HG02852 (cell line): ENCODE results near the gene CCNYL1.
A peak's percentile ranks its signal among the peaks of the same experiment; 100 is the strongest.
"Not testable (repeated sequence)": the region's sequence is repeated elsewhere in the genome, so short reads cannot be mapped to it uniquely, and the experiment has no call there.

Experiments used
- ATAC-seq: cut with Tn5 transposase; IDR thresholded peaks from one replicate; pipeline ENCODE4 v1.9.1; 2021; ENCODE audit warnings: mild to moderate bottlenecking, moderate library complexity; ENCODE audit not compliant: unreplicated experiment

Gene CCNYL1

GRCh38 chr2:207696911-207697310, 14.5 kb upstream of the CCNYL1 start:
- not testable (repeated sequence) for ATAC-seq

GRCh38 chr2:207697411-207697810, 14.0 kb upstream of the CCNYL1 start:
- no peak for ATAC-seq

DNA sequence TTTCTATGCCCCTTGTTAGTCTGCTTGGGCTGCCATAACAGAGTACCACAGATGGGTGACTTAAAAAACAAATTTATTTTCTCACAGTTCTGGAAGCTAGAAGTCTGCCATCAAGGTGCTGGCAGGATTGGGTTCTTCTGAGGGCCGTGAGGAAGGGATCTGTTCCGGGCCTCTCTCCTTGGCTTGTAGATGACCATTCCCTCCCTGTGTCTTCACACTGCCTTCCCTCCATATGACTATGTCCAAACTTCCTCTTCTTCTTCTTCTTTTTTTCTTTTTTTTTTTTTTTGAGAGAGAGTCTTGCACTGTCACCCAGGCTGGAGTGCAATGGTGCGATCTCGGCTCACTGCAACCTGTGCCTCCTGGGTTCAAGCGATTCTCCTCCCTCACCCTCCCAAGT, 13.1 kb upstream of the CCNYL1 start:
- ATAC-seq: no peak

GRCh38 chr2:207704078-207704477, 7.4 kb upstream of the CCNYL1 start:
- no peak for ATAC-seq

DNA sequence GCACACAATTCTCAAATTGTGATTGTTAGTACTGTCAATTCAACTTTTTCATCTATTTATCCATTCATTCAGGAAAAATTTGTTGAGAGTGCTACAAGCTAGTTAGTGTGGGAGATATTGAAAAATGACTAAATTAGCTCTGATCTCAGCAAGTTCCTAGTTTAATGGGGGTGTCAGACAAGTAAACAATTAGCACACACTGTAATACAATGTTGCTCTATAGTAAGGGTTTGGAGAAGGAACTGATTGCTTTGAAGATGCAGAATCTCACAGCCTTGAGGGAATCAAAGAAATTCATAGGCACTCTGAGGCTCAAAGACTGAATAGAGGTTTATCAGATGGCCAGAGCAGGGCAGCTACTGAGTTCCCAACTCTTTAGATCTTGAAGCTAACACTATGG, 6.8 kb upstream of the CCNYL1 start:
- no peak for ATAC-seq

DNA sequence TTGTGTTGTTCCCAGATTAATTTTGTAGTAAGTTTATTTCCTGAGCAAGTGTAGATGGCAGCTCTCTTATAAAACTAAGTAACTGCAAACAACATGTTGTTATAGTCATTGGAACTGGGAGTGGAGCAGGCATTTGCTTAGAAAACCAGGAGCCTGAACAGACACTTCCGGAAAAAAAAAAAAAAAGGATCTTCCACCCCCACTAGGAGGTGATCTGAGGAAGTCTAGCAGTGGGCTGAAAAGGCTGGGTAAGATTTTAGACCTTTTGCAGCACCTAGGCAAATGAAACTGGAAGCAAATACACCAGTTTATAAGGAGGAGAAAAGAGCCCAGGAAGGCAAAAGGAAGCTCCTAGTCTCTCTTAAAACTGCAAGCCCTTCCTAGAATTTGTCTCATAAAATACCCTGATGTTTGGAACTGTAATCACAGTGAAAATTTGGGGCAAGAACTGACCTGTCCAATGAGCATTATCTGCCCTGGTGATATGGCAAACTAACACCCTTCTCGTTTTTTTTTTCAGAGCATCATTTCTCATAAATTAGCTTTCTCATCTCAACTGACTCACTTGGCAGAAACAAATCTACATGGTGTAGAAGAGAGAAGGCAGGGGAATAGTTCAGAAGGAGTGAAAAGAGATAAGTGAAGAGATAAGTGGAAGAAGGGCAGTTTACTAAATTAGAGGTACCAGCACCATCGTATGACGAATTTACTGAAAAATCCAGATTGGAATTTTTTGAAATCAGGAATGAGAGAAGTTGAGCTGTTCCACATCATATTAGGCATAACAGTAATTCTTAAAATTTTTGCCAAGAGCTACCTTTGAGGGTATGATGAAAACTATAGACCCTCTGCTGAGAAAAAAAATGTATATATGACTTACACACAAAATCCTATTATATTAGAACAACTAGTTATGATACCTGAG, 4.2 kb upstream of the CCNYL1 start:
- ATAC-seq: no peak

DNA sequence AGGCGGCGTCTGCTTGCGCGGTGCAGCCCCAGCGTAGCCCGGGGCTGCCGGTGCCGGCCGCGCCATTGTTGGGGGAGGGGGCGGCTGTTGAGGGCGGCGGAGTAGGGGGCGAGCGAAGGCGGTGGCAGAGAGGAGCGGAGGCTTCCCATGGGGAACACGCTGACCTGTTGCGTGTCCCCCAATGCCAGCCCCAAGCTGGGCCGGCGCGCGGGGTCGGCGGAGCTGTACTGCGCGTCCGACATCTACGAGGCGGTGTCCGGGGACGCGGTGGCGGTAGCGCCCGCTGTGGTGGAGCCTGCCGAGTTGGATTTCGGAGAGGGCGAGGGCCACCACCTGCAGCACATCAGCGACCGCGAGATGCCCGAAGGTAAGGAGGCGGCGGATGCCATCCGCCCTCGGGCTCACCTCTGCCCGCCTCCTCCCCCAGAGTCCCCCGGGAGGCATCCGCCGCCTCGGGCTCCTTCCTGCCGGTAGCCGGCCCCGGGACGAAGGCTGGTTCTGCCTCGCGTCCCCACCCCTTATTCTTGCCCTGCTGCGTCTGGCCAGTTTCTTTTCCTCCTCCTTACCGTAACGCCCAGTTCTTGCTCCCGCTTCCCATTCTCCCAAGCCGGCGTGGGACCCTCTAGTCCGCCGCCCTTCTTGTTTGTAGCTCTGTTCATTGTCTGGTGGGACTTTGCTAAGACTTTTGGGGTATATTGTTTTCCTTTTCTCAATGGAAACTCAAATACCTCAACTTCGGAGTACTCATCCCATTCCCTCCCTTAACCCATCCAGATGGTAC, 500 bp downstream of the CCNYL1 start:
- peak; percentile 30 for ATAC-seq

GRCh38 chr2:207716056-207716455, 4.6 kb downstream of the CCNYL1 start:
- ATAC-seq: no peak

DNA sequence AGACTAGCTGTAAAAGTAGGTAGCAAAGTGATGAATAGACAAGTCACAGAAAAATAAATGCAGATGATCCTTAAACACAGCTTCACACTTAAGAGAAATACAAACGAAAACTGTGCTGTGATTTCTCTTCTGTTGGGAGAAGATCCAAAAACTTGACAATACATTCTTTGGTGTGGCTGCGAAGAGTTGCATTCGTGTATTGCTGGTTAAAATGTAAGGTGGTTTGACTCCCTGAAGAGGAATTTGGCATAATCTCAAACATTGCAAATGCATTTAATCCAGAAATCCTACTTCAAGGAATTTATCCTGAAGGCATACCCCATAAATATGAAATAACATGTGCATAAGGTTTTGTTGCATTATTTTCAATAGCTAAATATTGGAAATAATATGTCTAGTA, 7.1 kb downstream of the CCNYL1 start:
- no peak for ATAC-seq

DNA sequence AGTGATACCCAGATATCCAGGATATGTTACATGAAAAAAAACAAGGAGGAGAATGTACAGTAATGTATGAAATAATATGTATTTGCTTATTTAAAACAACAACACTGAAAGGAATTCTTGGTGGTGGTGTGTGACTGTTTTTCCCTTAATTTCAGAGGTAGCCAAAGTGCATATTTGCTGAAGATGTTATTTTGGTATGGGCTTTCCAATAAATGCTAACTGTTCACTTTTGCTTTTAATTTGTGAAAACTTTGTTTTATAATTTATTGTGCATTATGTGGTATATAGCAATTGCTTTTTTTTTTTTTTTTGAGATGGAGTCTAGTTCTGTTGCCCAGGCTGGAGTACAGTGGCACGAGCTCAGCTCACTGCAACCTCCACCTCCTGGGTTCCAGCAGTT, 7.6 kb downstream of the CCNYL1 start:
- ATAC-seq: no peak

DNA sequence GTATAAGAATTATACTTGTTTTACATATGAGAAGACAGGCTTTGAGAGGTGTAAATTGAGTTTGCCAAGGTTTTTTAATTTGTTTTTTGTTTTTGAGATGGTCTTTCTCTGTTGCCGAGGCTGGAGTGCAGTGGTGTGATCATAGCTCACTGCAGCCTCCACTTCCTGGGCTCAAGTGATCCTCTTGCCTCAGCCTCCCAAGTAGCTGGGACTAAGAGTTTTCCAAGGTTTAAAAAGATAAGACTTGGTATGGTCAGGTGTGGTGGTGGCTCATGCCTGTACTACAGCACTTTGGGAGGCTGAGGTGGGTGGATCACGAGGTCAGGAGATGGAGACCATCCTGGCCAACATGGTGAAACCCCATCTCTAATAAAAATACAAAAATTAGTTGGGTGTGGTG, 8.2 kb downstream of the CCNYL1 start:
- not testable (repeated sequence) for ATAC-seq

DNA sequence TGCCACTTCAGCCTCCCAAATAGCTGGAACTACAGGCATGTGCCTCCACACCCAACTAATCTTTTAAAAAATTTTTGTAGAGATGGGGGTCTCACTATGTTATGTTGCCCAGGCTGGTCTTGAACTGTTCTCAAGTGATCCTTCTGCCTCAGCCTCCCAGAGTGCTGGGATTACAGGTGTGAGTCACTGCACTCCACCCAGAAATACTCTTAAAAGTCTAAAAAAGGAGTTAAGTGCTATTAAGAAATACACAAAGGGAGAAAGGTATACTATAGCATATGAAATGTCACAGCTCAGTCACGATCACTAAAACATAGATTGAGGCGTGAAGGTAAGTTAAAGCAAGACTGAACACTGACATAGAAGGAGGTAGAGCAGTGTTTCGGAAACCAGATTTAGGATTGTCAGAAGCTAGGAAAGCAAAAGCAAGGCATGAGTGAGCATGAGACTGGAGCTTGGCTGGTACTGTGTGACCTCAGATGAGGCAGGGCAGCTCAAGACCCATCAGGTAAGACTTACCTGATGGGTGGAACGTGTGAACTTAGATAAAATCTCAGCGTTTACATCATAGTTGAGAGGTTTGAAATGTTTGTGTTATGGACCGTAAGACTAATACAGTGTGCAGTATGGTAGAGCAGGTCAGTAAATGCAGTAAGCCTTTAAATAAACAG, 9.2 kb downstream of the CCNYL1 start:
- no peak for ATAC-seq

- ATAC-seq: no peak
Measured at GRCh38 chr2:207722773-207723424, 11.5 kb downstream of the CCNYL1 start.

- not testable (repeated sequence) for ATAC-seq
Measured at GRCh38 chr2:207723425-207723787, 12.0 kb downstream of the CCNYL1 start.

DNA sequence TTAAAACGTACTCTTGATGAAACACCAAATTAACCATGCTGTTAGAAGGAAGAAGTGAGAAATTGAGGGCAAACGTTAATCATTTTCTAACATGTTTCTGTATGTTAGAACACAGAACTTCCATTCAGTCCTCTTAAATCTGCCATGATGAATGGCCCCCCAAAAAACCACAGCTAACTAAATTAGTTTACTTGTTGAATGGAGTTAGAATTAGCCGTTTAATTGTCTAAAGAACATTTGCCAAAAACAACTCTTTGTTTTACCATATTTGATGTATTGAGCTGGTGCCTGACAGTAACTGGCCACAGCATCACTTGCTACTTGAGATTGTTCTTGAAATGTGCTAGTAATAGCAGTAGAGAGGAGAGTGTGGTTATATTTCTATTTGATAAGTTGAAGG, 12.7 kb downstream of the CCNYL1 start:
- no peak for ATAC-seq

- no peak for ATAC-seq
Measured at GRCh38 chr2:207725873-207726578, 14.6 kb downstream of the CCNYL1 start.

DNA sequence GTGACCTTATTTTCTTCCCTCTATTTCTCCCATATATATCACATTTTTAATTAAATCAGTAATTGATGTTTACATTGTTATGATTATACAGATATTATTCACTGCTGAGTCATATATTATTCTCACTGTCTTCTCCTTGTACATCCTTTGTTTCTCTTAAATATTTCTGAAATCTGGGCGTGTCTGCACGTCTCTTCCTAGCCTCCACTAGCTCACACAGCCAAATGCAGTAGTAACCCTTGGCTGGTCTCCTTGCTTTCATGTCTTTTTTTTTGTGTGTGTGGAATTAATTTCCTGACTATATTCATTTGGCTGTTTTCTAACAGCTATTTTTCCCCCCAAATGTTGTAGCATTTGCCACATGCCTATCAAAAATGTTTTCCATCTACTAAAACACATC, 15.8 kb downstream of the CCNYL1 start:
- ATAC-seq: no peak

GRCh38 chr2:207729465-207729998, 18.1 kb downstream of the CCNYL1 start:
- no peak for ATAC-seq

GRCh38 chr2:207731138-207731537, 19.7 kb downstream of the CCNYL1 start:
- no peak for ATAC-seq

GRCh38 chr2:207733597-207734240, 22.3 kb downstream of the CCNYL1 start:
- no peak for ATAC-seq
